Activated CD8-positive, alpha-beta T cell treated with anti-CD3 and anti-CD28 coated beads for 36 hours (primary cell): Measurements from ENCODE around the gene CNTNAP4. TPM values are rescaled to one million over a fixed set of nuclear protein-coding genes. Genes with fewer than 3 reads are reported as not detected.

Experiments used
- ATAC-seq: fragments of 200-7000 bp; cut with Tn5 transposase; one replicate; pipeline ENCODE4 v1.10.0; 2021; ENCODE audit warnings: mild to moderate bottlenecking, moderate library complexity
- CTCF ChIA-PET: fragments of 350-600 bp; sonication (Branson Sonifier 250); formaldehyde crosslinking; loops from one replicate; lab custom pipeline; 2021; ENCODE audit warnings: antibody characterized with exemption; lab: Charles Lee
- POLR2A ChIA-PET: fragments of 350-600 bp; sonication (Branson Sonifier 250); formaldehyde crosslinking; loops from one replicate; lab custom pipeline; 2021; ENCODE audit warnings: antibody characterized with exemption; lab: Charles Lee
- DNase-seq: peaks from one replicate; pipeline ENCODE4 v3.0.0-alpha.2; 2020
- H3K27ac Mint-ChIP-seq: one replicate; pipeline ENCODE4 v1.8.0; 2021; ENCODE audit warnings: mild to moderate bottlenecking, mixed read lengths
- H3K27me3 Mint-ChIP-seq: one replicate; pipeline ENCODE4 v1.8.0; 2021; ENCODE audit warnings: mixed read lengths
- H3K36me3 Mint-ChIP-seq: one replicate; pipeline ENCODE4 v1.8.0; 2021; ENCODE audit warnings: low read depth, mixed read lengths
- H3K4me1 Mint-ChIP-seq: one replicate; pipeline ENCODE4 v1.8.0; 2021; ENCODE audit warnings: low read depth, mixed read lengths
- H3K4me3 Mint-ChIP-seq: one replicate; pipeline ENCODE4 v1.8.0; 2021; ENCODE audit warnings: mild to moderate bottlenecking, moderate library complexity, mixed read lengths
- H3K9me3 Mint-ChIP-seq: one replicate; pipeline ENCODE4 v1.8.0; 2021; ENCODE audit warnings: mixed read lengths
- CTCF ChIP-seq: fragments of 200-600 bp; IDR thresholded peaks from one replicate; pipeline ENCODE4 v1.8.0; 2022; ENCODE audit warnings: antibody characterized with exemption, mild to moderate bottlenecking
- intact Hi-C: fragments of 100-400 bp; cut with micrococcal nuclease; formaldehyde crosslinking; loops from one replicate; pipeline ENCODE4 v1.10.0; 2022
- total RNA-seq, 2 experiments: library from RNA; stranded (reverse); gene quantifications; one replicate each; pipeline ENCODE4 v1.2.3, GENCODE V29; 2021

Gene CNTNAP4
- total RNA-seq, 2 experiments from 2014 or later = not detected

- Mint-ChIP-seq H3K4me3 (no peak overlapping the region), H3K36me3 (no peaks in the 10 kb centered on the region), H3K4me1 (no peaks in the 10 kb centered on the region), H3K27ac (no peak overlapping the region), H3K27me3 (no peaks in the 10 kb centered on the region), H3K9me3 (peaks cover 9% of the 10 kb centered on the region)
- POLR2A ChIA-PET = no interaction called here
- CTCF ChIA-PET = interaction anchor here (1.0 kb wide), 1 partner anchor 773 kb away, joined by 3 read pairs; no protein-coding TSS in a partner anchor
- no peak for TF ChIP-seq CTCF
- intact Hi-C loops = no loop called here
- ATAC-seq (no peak), DNase-seq (no peak)
Measured at GRCh38 chr16:76396977-76397376, 119.8 kb downstream of the CNTNAP4 start.

- H3K27ac Mint-ChIP-seq = no peak overlapping the region
- intact Hi-C loops = no loop called here
- POLR2A ChIA-PET = no interaction called here
Measured at GRCh38 chr16:76409706-76410105, 132.5 kb downstream of the CNTNAP4 start.

GRCh38 chr16:76421571-76421970 lies 144.4 kb downstream of the CNTNAP4 start:
- DNase-seq (no peak), ATAC-seq (no peak)
- no peaks in the 10 kb centered on the region for H3K9me3 Mint-ChIP-seq
- H3K4me3 Mint-ChIP-seq = no peak overlapping the region
- no peaks in the 10 kb centered on the region for H3K27me3 Mint-ChIP-seq
- ChIA-PET CTCF (no interaction called here), POLR2A (no interaction called here)
- H3K36me3 Mint-ChIP-seq = no peaks in the 10 kb centered on the region
- no peaks in the 10 kb centered on the region for H3K4me1 Mint-ChIP-seq
- no peak overlapping the region for H3K27ac Mint-ChIP-seq
- no peak for TF ChIP-seq CTCF
- intact Hi-C loops = no loop called here

More at GRCh38 chr16:76409706-76410105, 132.5 kb downstream of the CNTNAP4 start:
- no peaks in the 10 kb centered on the region for H3K27me3 Mint-ChIP-seq
- CTCF ChIA-PET = no interaction called here
- TF ChIP-seq CTCF = no peak
- no peaks in the 10 kb centered on the region for H3K36me3 Mint-ChIP-seq
- no peak for DNase-seq
- H3K4me1 Mint-ChIP-seq = no peaks in the 10 kb centered on the region
- ATAC-seq = no peak
- H3K9me3 Mint-ChIP-seq = peaks cover 3% of the 10 kb centered on the region
- no peak overlapping the region for H3K4me3 Mint-ChIP-seq

- TF ChIP-seq CTCF = no peak
- peaks cover 5% of the 10 kb centered on the region for H3K9me3 Mint-ChIP-seq
- ChIA-PET CTCF (no interaction called here), POLR2A (no interaction called here)
- no peaks in the 10 kb centered on the region for H3K36me3 Mint-ChIP-seq
- no peak for DNase-seq
- no peak for ATAC-seq
- H3K27me3 Mint-ChIP-seq = no peaks in the 10 kb centered on the region
- no peak overlapping the region for H3K27ac Mint-ChIP-seq
- intact Hi-C loops = no loop called here
- no peak overlapping the region for H3K4me3 Mint-ChIP-seq
- H3K4me1 Mint-ChIP-seq = no peaks in the 10 kb centered on the region
Measured at GRCh38 chr16:76428858-76429257, 151.7 kb downstream of the CNTNAP4 start.

GRCh38 chr16:76441391-76441790 lies 164.2 kb downstream of the CNTNAP4 start:
- no peaks in the 10 kb centered on the region for H3K4me1 Mint-ChIP-seq
- POLR2A ChIA-PET = no interaction called here
- H3K27ac Mint-ChIP-seq = no peak overlapping the region
- no peak for TF ChIP-seq CTCF
- DNase-seq (no peak), ATAC-seq (no peak)
- no peaks in the 10 kb centered on the region for H3K36me3 Mint-ChIP-seq
- no peak overlapping the region for H3K4me3 Mint-ChIP-seq
- peaks cover 4% of the 10 kb centered on the region for H3K9me3 Mint-ChIP-seq
- intact Hi-C loops = no loop called here
- H3K27me3 Mint-ChIP-seq = no peaks in the 10 kb centered on the region
- CTCF ChIA-PET = no interaction called here
